Thyroid gland (tissue), 4 donors: ENCODE results near the gene LELP1.

Experiments
- POLR2A ChIP-seq, 2 donors: fragments of 450-650 bp; IDR thresholded peaks; one replicate each; pipeline ENCODE4 v1.6.1; 2017; ENCODE audit warnings: antibody characterized with exemption in 2 of 2, mild to moderate bottlenecking in 2 of 2, moderate library complexity in 1 of 2
- TF ChIP-seq, protein P1 (sequence below), 6 experiments: fragments of 200-600 bp in 3 of 6; fragments of 450-650 bp in 3 of 6; sonication (generic) in 3 of 6; IDR thresholded peaks; one replicate each; pipeline ENCODE4 v1.5.1; 2016 to 2019; ENCODE audit warnings: antibody characterized with exemption in 6 of 6, mild to moderate bottlenecking in 2 of 6, inconsistent platforms in 1 of 6, moderate library complexity in 1 of 6

DNA sequence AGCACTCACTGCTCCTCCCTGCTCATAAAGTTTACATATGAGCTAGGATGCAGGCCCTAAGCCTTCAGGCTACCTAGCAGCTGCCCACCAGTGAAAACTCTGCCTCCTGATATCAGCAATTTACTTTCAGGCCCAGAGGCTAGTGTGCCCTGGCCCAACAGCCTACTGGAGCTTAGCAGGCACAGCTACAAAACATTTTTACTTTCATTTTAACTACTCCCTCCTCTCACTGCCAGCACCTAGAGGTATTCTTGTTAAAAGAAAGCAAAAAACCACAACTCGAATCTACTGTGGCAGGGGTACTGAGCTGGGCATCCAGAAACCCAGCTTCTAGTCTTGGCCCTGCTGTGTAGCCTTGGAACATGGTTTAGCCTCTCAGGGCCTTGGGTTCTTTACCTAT, 50.5 kb downstream of the LELP1 start:
- no peak for TF ChIP-seq POLR2A (IDR thresholded peaks at IDR 0.05)
- TF ChIP-seq, protein P1, sequence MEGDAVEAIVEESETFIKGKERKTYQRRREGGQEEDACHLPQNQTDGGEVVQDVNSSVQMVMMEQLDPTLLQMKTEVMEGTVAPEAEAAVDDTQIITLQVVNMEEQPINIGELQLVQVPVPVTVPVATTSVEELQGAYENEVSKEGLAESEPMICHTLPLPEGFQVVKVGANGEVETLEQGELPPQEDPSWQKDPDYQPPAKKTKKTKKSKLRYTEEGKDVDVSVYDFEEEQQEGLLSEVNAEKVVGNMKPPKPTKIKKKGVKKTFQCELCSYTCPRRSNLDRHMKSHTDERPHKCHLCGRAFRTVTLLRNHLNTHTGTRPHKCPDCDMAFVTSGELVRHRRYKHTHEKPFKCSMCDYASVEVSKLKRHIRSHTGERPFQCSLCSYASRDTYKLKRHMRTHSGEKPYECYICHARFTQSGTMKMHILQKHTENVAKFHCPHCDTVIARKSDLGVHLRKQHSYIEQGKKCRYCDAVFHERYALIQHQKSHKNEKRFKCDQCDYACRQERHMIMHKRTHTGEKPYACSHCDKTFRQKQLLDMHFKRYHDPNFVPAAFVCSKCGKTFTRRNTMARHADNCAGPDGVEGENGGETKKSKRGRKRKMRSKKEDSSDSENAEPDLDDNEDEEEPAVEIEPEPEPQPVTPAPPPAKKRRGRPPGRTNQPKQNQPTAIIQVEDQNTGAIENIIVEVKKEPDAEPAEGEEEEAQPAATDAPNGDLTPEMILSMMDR (IDR thresholded peaks at IDR 0.05): no peak
